Measurements from ENCODE around the gene TRIM65. TPM values are rescaled to one million over a fixed set of nuclear protein-coding genes. Genes with fewer than 3 reads are reported as not detected.
A peak's percentile ranks its signal among the peaks of the same experiment; 100 is the strongest.

The TRIM65 gene
- total and polyA plus RNA-seq, 2 of the 13 experiments (the other 11 are each of a cell fraction or from before 2014, with no cell fraction given), result 10.3 to 22.4 TPM

- Histone ChIP-seq H3K9ac (ENCODE audit: insufficient read depth, low read depth, low read length) (peak overlapping the region; percentile 85), H4K20me1 (ENCODE audit: insufficient read depth, low read length) (no peaks in the 10 kb centered on the region; the same call in 1 of the 2 replicates), H3K4me1 (ENCODE audit: insufficient read depth, low read length) (peaks cover 94% of the 10 kb centered on the region), H3K9me3 (ENCODE audit: low read length) (no peaks in the 10 kb centered on the region), H2AFZ (ENCODE audit: low read length) (no peak overlapping the region), H3K27ac (ENCODE audit: extremely low read length, insufficient read depth, low read length) (peak overlapping the region; percentile 83), H3K27me3 (ENCODE audit: control insufficient read depth in 1 of 2, insufficient read depth in 2 of 2, low read length in 2 of 2) (no peaks in the 10 kb centered on the region), H3K36me3 (replicated peaks in 1 of 2; ENCODE audit: control insufficient read depth in 1 of 2, insufficient read depth in 2 of 2, low read length in 2 of 2) (peaks cover 1 to 8% of the 10 kb centered on the region in 2 experiments; a peak in 3 of 5 replicates), H3K4me2 (ENCODE audit: low read depth, low read length) (peak overlapping the region; percentile 84), H3K79me2 (ENCODE audit: insufficient read depth, low read length) (peaks cover 9% of the 10 kb centered on the region), H3K4me3 (replicated peaks in 1 of 3; ENCODE audit: insufficient read depth in 1 of 3, low read depth in 2 of 3, low read length in 3 of 3) (peak overlapping the region; percentile 59 to 75 (median 59))
- FAIRE-seq (peak; percentile 96), ATAC-seq (peak; percentile 52), DNase-seq (ENCODE audit: low spot score) (peak; percentile 99)
- ChIA-PET POLR2A (interaction anchor here (1.0 to 13.8 kb wide), 8 partner anchors 8 to 105 kb away, joined by 3 to 454 read pairs (median 14); partner anchors contain the start of genes GALK1, TRIM47, TRIM65 and UNC13D), CTCF (ENCODE audit: low intra/inter-chr PET ratio, low total read pairs) (no interaction called here)
- intact Hi-C loops (cut with micrococcal nuclease; ENCODE audit: unreplicated experiment) (loop anchor here (2.0 kb wide), 1 partner anchor 15 kb away; the partner anchor contains the start of gene WBP2), in situ Hi-C loops (cut with HindIII; ENCODE audit: extremely low pct_ligation_motif_present, low pct_unique_long_range_greater_than_20kb) (no loop called here)
- BruUV-seq (replicated peaks), result TSS peak; percentile 87
- WGBS (ENCODE audit: low lambda C conversion rate), result 15% methylated on average over 16 of the region's 23 CpGs
- TF ChIP-seq THAP11 (CRISPR knock-in tag; IDR thresholded peaks at IDR 0.05), result peak; percentile 85
- peak; percentile 27 for TF ChIP-seq IKZF4 (CRISPR knock-in tag; IDR thresholded peaks at IDR 0.05; ENCODE audit: borderline replicate concordance, low read depth, not compliant biosample characterization)
- peak; percentile 76 for TF ChIP-seq KLF11 (CRISPR knock-in tag; IDR thresholded peaks at IDR 0.05)
- peak; percentile 95; the same call in 1 of the 2 replicates for TF ChIP-seq ZNF34 (CRISPR knock-in tag; IDR thresholded peaks at IDR 0.05; ENCODE audit: borderline replicate concordance)
- TF ChIP-seq PPARG (CRISPR knock-in tag; conservative IDR thresholded peaks at IDR 0.05), result peak; percentile 70
- peak; percentile 27 for TF ChIP-seq ZNF12 (CRISPR knock-in tag; IDR thresholded peaks at IDR 0.05)
- 0 out of 2 replicates have a peak, but pooled peaks have one; percentile 36 for TF ChIP-seq MXD1 (CRISPR knock-in tag; IDR thresholded peaks at IDR 0.05)
- peak; percentile 46; the same call in 1 of the 2 replicates for TF ChIP-seq HNRNPL (IDR thresholded peaks at IDR 0.05; ENCODE audit: low read depth, low read length)
- TF ChIP-seq FOXK2 (IDR thresholded peaks at IDR 0.05), result peak; percentile 87
- TF ChIP-seq FOXA1 (IDR thresholded peaks at IDR 0.05), result peak; percentile 73; the same call in 1 of the 2 replicates
- TF ChIP-seq FOXA1 (CRISPR knock-in tag; IDR thresholded peaks at IDR 0.05), result peak; percentile 95
- TF ChIP-seq TMF1 (CRISPR knock-in tag; IDR thresholded peaks at IDR 0.05; ENCODE audit: low read depth), result no peak
- peak; percentile 94 for TF ChIP-seq ZBTB20 (CRISPR knock-in tag; IDR thresholded peaks at IDR 0.05; ENCODE audit: borderline replicate concordance, low read depth)
- TF ChIP-seq CBX1 (IDR thresholded peaks at IDR 0.05; ENCODE audit: low read depth), result peak; percentile 14
- TF ChIP-seq MNT (IDR thresholded peaks at IDR 0.05), result peak; percentile 49; the same call in 1 of the 2 replicates
- peak; percentile 74 for TF ChIP-seq RARA (CRISPR knock-in tag; IDR thresholded peaks at IDR 0.05)
- TF ChIP-seq ONECUT2 (CRISPR knock-in tag; IDR thresholded peaks at IDR 0.05), result no peak
- no peak for TF ChIP-seq ZNF710 (CRISPR knock-in tag; IDR thresholded peaks at IDR 0.05; ENCODE audit: borderline replicate concordance)
These were observed 27.2 kb downstream of the TRIM65 start for GRCh38 chr17:75869282-75870141.

Measured in HepG2 (cell line).